Gastroesophageal sphincter (tissue), 4 donors: Measurements from ENCODE around the gene BACH2. TPM values are rescaled to one million over a fixed set of nuclear protein-coding genes. Genes with fewer than 3 reads are reported as not detected.

Experiments
- ATAC-seq: fragments of 150-250 bp; one replicate; pipeline ENCODE4 v1.9.1; 2016; ENCODE audit warnings: mild to moderate bottlenecking, moderate library complexity
- H3K27ac ChIP-seq, 4 donors: fragments of 200-600 bp; sonication (generic) in 3 of 4; 1 replicate in 3 of 4; 2 replicates in 1 of 4; pipeline ENCODE4 v1.5.1; 2016 to 2019
- H3K27me3 ChIP-seq: fragments of 200-600 bp; sonication (generic); one replicate; pipeline ENCODE4 v1.5.1; 2019
- H3K36me3 ChIP-seq, 2 donors: fragments of 200-600 bp; sonication (generic); one replicate each; pipeline ENCODE4 v1.5.1; 2019; ENCODE audit warnings: control low read depth in 1 of 2
- H3K4me1 ChIP-seq, 3 donors: fragments of 200-600 bp; sonication (generic); 1 replicate in 2 of 3; 2 replicates in 1 of 3; pipeline ENCODE4 v1.5.1; 2016 to 2019; ENCODE audit warnings: control low read depth in 2 of 3
- H3K4me3 ChIP-seq, 2 donors: fragments of 200-600 bp; sonication (generic); one replicate each; pipeline ENCODE4 v1.5.1; 2019; ENCODE audit warnings: mild to moderate bottlenecking in 1 of 2, moderate library complexity in 1 of 2
- H3K9me3 ChIP-seq, 3 donors: fragments of 200-600 bp; sonication (generic); one replicate each; pipeline ENCODE4 v1.5.1; 2017 to 2019; ENCODE audit warnings: control low read depth in 2 of 3
- CTCF ChIP-seq, 4 experiments: fragments of 200-600 bp in 2 of 4; fragments of 450-650 bp in 2 of 4; sonication (generic) in 1 of 4; IDR thresholded peaks; one replicate each; pipeline ENCODE4 v1.5.1; 2017 to 2019; ENCODE audit warnings: antibody characterized with exemption in 4 of 4, mild to moderate bottlenecking in 2 of 4, moderate library complexity in 2 of 4
- EP300 ChIP-seq: sonication (generic); formaldehyde crosslinking; IDR thresholded peaks from one replicate; pipeline ENCODE4 v1.6.1; 2017; ENCODE audit warnings: antibody characterized with exemption, mild to moderate bottlenecking
- POLR2A ChIP-seq, 2 donors: fragments of 450-650 bp; IDR thresholded peaks; one replicate each; pipeline ENCODE4 v1.6.1; 2017; ENCODE audit warnings: antibody characterized with exemption in 2 of 2, mild to moderate bottlenecking in 2 of 2, moderate library complexity in 1 of 2
- POLR2AphosphoS5 ChIP-seq: sonication (generic); formaldehyde crosslinking; IDR thresholded peaks from one replicate; pipeline ENCODE4 v1.6.1; 2017; ENCODE audit warnings: antibody characterized with exemption
- WGBS, 2 donors: methylation state at CpG; one replicate each; pipeline ENCODE4 v1.1.5; 2018; ENCODE audit warnings: low coverage in 1 of 2; 5-methylcytosine and 5-hydroxymethylcytosine counted together
- total RNA-seq, 4 donors: library from RNA; depleted of rRNA; stranded (reverse); fragments of >200 nt; gene quantifications; one replicate each; pipeline ENCODE4 v1.1.0, GENCODE V29; 2016

BACH2 gene
- total RNA-seq, 4 donors from 2014 or later = 3.5 to 10.4 (median 3.9) TPM

GRCh38 chr6:90127595-90127994 lies 169.0 kb downstream of the BACH2 start:
- no peak overlapping the region for H3K4me3 ChIP-seq
- H3K27me3 ChIP-seq = no peaks in the 10 kb centered on the region
- no peak for ATAC-seq
- TF ChIP-seq POLR2A (IDR thresholded peaks at IDR 0.05) = no peak
- H3K36me3 ChIP-seq = no peaks in the 10 kb centered on the region
- no peaks in the 10 kb centered on the region for H3K9me3 ChIP-seq
- peak overlapping the region in 1 of 4 donors; percentile 9 for H3K27ac ChIP-seq
- peaks cover 0 to 47% (median 12%) of the 10 kb centered on the region in 3 donors for H3K4me1 ChIP-seq
- WGBS, 2 donors = 60 to 71% methylated on average over 4 to 7 of the region's 7 CpGs

- peaks cover 0 to 40% (median 12%) of the 10 kb centered on the region in 3 donors for H3K4me1 ChIP-seq
- no peaks in the 10 kb centered on the region for H3K9me3 ChIP-seq
- WGBS, 2 donors = 83% methylated on average over 4 of the region's 4 CpGs; no CpG with 5 or more reads in 1 of the 2 donors
- peak overlapping the region in 1 of 4 donors; percentile 9 for H3K27ac ChIP-seq
- no peak for TF ChIP-seq EP300
- no peak for ATAC-seq
- H3K27me3 ChIP-seq = no peaks in the 10 kb centered on the region
- H3K36me3 ChIP-seq = no peaks in the 10 kb centered on the region
- no peak overlapping the region for H3K4me3 ChIP-seq
These were observed 169.8 kb downstream of the BACH2 start for GRCh38 chr6:90126839-90127238.

- Histone ChIP-seq H3K36me3 (no peaks in the 10 kb centered on the region), H3K27me3 (no peaks in the 10 kb centered on the region), H3K4me3 (no peak overlapping the region), H3K27ac (no peak overlapping the region), H3K4me1 (peaks cover 0 to 33% (median 12%) of the 10 kb centered on the region in 3 donors), H3K9me3 (no peaks in the 10 kb centered on the region)
- TF ChIP-seq CTCF (IDR thresholded peaks at IDR 0.05) (no peak), EP300 (no peak), POLR2A (IDR thresholded peaks at IDR 0.05) (no peak), POLR2AphosphoS5 (no peak)
- 13 to 44% methylated on average over 4 to 5 of the region's 5 CpGs for WGBS, 2 donors
- ATAC-seq = no peak
These were observed 170.5 kb downstream of the BACH2 start for GRCh38 chr6:90126181-90126580.

- peaks cover 0 to 33% (median 12%) of the 10 kb centered on the region in 3 donors for H3K4me1 ChIP-seq
- no peaks in the 10 kb centered on the region for H3K27me3 ChIP-seq
- TF ChIP-seq POLR2AphosphoS5 (no peak), EP300 (no peak), CTCF (IDR thresholded peaks at IDR 0.05) (no peak), POLR2A (IDR thresholded peaks at IDR 0.05) (no peak)
- no peaks in the 10 kb centered on the region for H3K9me3 ChIP-seq
- no peak overlapping the region for H3K4me3 ChIP-seq
- no peaks in the 10 kb centered on the region for H3K36me3 ChIP-seq
- WGBS, 2 donors = 30 to 48% methylated on average over 4 to 5 of the region's 5 CpGs
- no peak overlapping the region for H3K27ac ChIP-seq
- no peak for ATAC-seq
These were observed 171.7 kb downstream of the BACH2 start for GRCh38 chr6:90124874-90125510.

GRCh38 chr6:90123831-90124230 lies 172.8 kb downstream of the BACH2 start:
- H3K4me1 ChIP-seq = peaks cover 0 to 33% (median 12%) of the 10 kb centered on the region in 3 donors
- H3K9me3 ChIP-seq = no peaks in the 10 kb centered on the region
- no peak overlapping the region for H3K27ac ChIP-seq
- WGBS, 2 donors = 30 to 85% methylated on average over 2 to 7 of the region's 7 CpGs
- ATAC-seq = no peak
- no peaks in the 10 kb centered on the region for H3K36me3 ChIP-seq
- H3K4me3 ChIP-seq = no peak overlapping the region
- H3K27me3 ChIP-seq = no peaks in the 10 kb centered on the region
- TF ChIP-seq POLR2AphosphoS5 (no peak), POLR2A (IDR thresholded peaks at IDR 0.05) (no peak), CTCF (IDR thresholded peaks at IDR 0.05) (no peak), EP300 (no peak)

GRCh38 chr6:90121982-90122381 lies 174.7 kb downstream of the BACH2 start:
- TF ChIP-seq CTCF (IDR thresholded peaks at IDR 0.05) = no peak
- no peak for TF ChIP-seq EP300
- TF ChIP-seq POLR2AphosphoS5 = no peak
- TF ChIP-seq POLR2A (IDR thresholded peaks at IDR 0.05) = no peak
- no peak for ATAC-seq
- WGBS, 2 donors = 75% methylated on average over 3 of the region's 4 CpGs; no CpG with 5 or more reads in 1 of the 2 donors

More at GRCh38 chr6:90121982-90122381, 174.7 kb downstream of the BACH2 start:
- no peaks in the 10 kb centered on the region for H3K27me3 ChIP-seq
- H3K36me3 ChIP-seq = no peaks in the 10 kb centered on the region
- no peak overlapping the region for H3K27ac ChIP-seq
- no peaks in the 10 kb centered on the region for H3K9me3 ChIP-seq
- peaks cover 0 to 28% (median 8%) of the 10 kb centered on the region in 3 donors for H3K4me1 ChIP-seq
- no peak overlapping the region for H3K4me3 ChIP-seq
